B cell (primary cell): ENCODE data around the gene MSH5. TPM values are rescaled to one million over a fixed set of nuclear protein-coding genes. Genes with fewer than 3 reads are reported as not detected.

ENCODE experiments used
- ATAC-seq: fragments of 200-7000 bp; cut with Tn5 transposase; one replicate; pipeline ENCODE4 v1.10.0; 2021; ENCODE audit warnings: low read depth, mild to moderate bottlenecking, moderate number of reproducible peaks, moderate library complexity
- CTCF ChIA-PET: fragments of 350-600 bp; sonication (Branson Sonifier 250); formaldehyde crosslinking; loops from one replicate; lab custom pipeline; 2021; ENCODE audit warnings: antibody characterized with exemption, inconsistent platforms; lab: Charles Lee
- POLR2A ChIA-PET: fragments of 350-600 bp; sonication (Branson Sonifier 250); formaldehyde crosslinking; loops from one replicate; lab custom pipeline; 2021; ENCODE audit warnings: antibody characterized with exemption; lab: Charles Lee
- DNase-seq: peaks from one replicate; pipeline ENCODE4 v3.0.0; 2013
- H2AFZ ChIP-seq: 2 replicates; pipeline ENCODE4 v1.6.1; 2012; ENCODE audit warnings: mild to moderate bottlenecking, low read depth, low read length; ENCODE audit not compliant: insufficient read depth, poor library complexity, severe bottlenecking
- H3K27ac ChIP-seq, 2 donors: 1 replicate in 1 of 2; 2 replicates in 1 of 2; pipeline ENCODE4 v1.5.1; 2012 to 2013; ENCODE audit warnings: low read length in 2 of 2, mild to moderate bottlenecking in 2 of 2, moderate library complexity in 1 of 2
- H3K27me3 ChIP-seq, 4 experiments: fragments of 200-600 bp in 1 of 4; sonication (generic) in 1 of 4; replicated peaks in 1 of 4; 1 replicate in 2 of 4; 2 replicates in 2 of 4; pipeline versions ENCODE4 v1.6.1 to v1.7.0; 2013 to 2016; ENCODE audit warnings: low read length in 3 of 4, mild to moderate bottlenecking in 2 of 4, mixed read lengths in 1 of 4, moderate library complexity in 1 of 4; ENCODE audit not compliant: insufficient read depth in 4 of 4, control insufficient read depth in 3 of 4; ENCODE audit errors: control extremely low read depth in 1 of 4
- H3K36me3 ChIP-seq, 2 experiments: replicated peaks in 1 of 2; 1 replicate in 1 of 2; 2 replicates in 1 of 2; pipeline versions ENCODE4 v1.6.1 to v1.7.1; 2013; ENCODE audit warnings: low read length in 1 of 2; ENCODE audit not compliant: insufficient read depth in 2 of 2, control insufficient read depth in 1 of 2; ENCODE audit errors: control extremely low read depth in 1 of 2, extremely low read depth in 1 of 2
- H3K4me1 ChIP-seq, 2 donors: fragments of 200-600 bp in 1 of 2; sonication (generic) in 1 of 2; 1 replicate in 1 of 2; 2 replicates in 1 of 2; pipeline versions ENCODE4 v1.5.1 to v1.6.1; 2013 to 2017; ENCODE audit warnings: low read length in 2 of 2; ENCODE audit not compliant: control insufficient read depth in 2 of 2, insufficient read depth in 2 of 2
- H3K4me2 ChIP-seq: replicated peaks from 2 replicates; pipeline ENCODE3; 2012; ENCODE audit warnings: mild to moderate bottlenecking, low read depth, low read length; ENCODE audit not compliant: poor library complexity, severe bottlenecking
- H3K4me3 ChIP-seq, 5 experiments: fragments of 200-600 bp in 1 of 5; sonication (generic) in 1 of 5; 1 replicate in 3 of 5; 2 replicates in 2 of 5; pipeline versions ENCODE4 v1.5.1 to v1.7.0; 2011 to 2016; ENCODE audit warnings: low read length in 4 of 5, mild to moderate bottlenecking in 4 of 5, low read depth in 2 of 5, control low read depth in 1 of 5, moderate library complexity in 1 of 5; ENCODE audit not compliant: insufficient read depth in 1 of 5; ENCODE audit errors: control extremely low read depth in 1 of 5, extremely low read depth in 1 of 5
- H3K79me2 ChIP-seq: fragments of 200-600 bp; sonication (generic); one replicate; pipeline ENCODE4 v1.6.0; 2016; ENCODE audit warnings: low read length; ENCODE audit not compliant: control insufficient read depth, insufficient read depth
- H3K9ac ChIP-seq: fragments of 200-600 bp; sonication (generic); 2 replicates; pipeline ENCODE4 v1.6.1; 2017; ENCODE audit warnings: mild to moderate bottlenecking, low read length, moderate library complexity
- H3K9me3 ChIP-seq, 3 donors: one replicate each; pipeline versions ENCODE4 v1.6.1 to v1.7.1; 2013; ENCODE audit warnings: low read length in 2 of 3; ENCODE audit not compliant: control insufficient read depth in 2 of 3, insufficient read depth in 1 of 3; ENCODE audit errors: control extremely low read depth in 1 of 3
- H4K20me1 ChIP-seq: 2 replicates; pipeline ENCODE4 v1.6.0; 2012; ENCODE audit warnings: mild to moderate bottlenecking, low read length; ENCODE audit not compliant: insufficient read depth, control insufficient read depth, poor library complexity, severe bottlenecking
- H3K27ac Mint-ChIP-seq: one replicate; pipeline ENCODE4 v1.8.0; 2021; ENCODE audit warnings: mixed read lengths
- H3K27me3 Mint-ChIP-seq: one replicate; pipeline ENCODE4 v1.8.0; 2021; ENCODE audit warnings: mixed read lengths
- H3K4me1 Mint-ChIP-seq: one replicate; pipeline ENCODE4 v1.8.0; 2021; ENCODE audit warnings: mixed read lengths
- H3K4me3 Mint-ChIP-seq: one replicate; pipeline ENCODE4 v1.8.0; 2021; ENCODE audit warnings: mixed read lengths
- H3K9me3 Mint-ChIP-seq: one replicate; pipeline ENCODE4 v1.8.0; 2022; ENCODE audit warnings: mixed read lengths; ENCODE audit not compliant: insufficient read depth
- EZH2 ChIP-seq: IDR thresholded peaks from 2 replicates; pipeline ENCODE4 v1.6.1; 2012; ENCODE audit warnings: borderline replicate concordance, low read depth, mild to moderate bottlenecking, moderate library complexity, low read length; ENCODE audit not compliant: insufficient read depth, poor library complexity, severe bottlenecking
- WGBS: methylation state at CpG from one replicate; pipeline ENCODE4 v1.1.5; 2013; ENCODE audit warnings: missing lambda C conversion rate; ENCODE audit not compliant: insufficient coverage; 5-methylcytosine and 5-hydroxymethylcytosine counted together
- intact Hi-C: fragments of 100-400 bp; cut with micrococcal nuclease; formaldehyde crosslinking; loops from one replicate; pipeline ENCODE4 v1.10.0; 2022
- polyA plus RNA-seq: library from polyadenylated mRNA; depleted of rRNA; stranded (reverse); fragments of >200 nt; gene quantifications from 2 replicates; pipeline ENCODE4 v1.2.3, GENCODE V29; 2012
- total RNA-seq, 2 donors: library from RNA; stranded (reverse); fragments of 120-200 nt in 1 of 2; gene quantifications; 1 replicate in 1 of 2; 2 replicates in 1 of 2; pipeline versions ENCODE4 v1.2.3 to v1.2.4, GENCODE V29; 2013 to 2022
- TF ChIP-seq, protein P1 (sequence below): fragments of 200-600 bp; IDR thresholded peaks from one replicate; pipeline ENCODE4 v1.8.0; 2022; ENCODE audit warnings: antibody characterized with exemption, mild to moderate bottlenecking

MSH5 gene
- total and polyA plus RNA-seq, 2 donors (not counting 1 experiment from before 2014, with no cell fraction given), result 49.9 to 51.6 TPM

- peaks cover 80% of the 10 kb centered on the region for H3K4me1 Mint-ChIP-seq
- no peaks in the 10 kb centered on the region for H3K27me3 Mint-ChIP-seq
- no peak for TF ChIP-seq EZH2
- TF ChIP-seq, protein P1, sequence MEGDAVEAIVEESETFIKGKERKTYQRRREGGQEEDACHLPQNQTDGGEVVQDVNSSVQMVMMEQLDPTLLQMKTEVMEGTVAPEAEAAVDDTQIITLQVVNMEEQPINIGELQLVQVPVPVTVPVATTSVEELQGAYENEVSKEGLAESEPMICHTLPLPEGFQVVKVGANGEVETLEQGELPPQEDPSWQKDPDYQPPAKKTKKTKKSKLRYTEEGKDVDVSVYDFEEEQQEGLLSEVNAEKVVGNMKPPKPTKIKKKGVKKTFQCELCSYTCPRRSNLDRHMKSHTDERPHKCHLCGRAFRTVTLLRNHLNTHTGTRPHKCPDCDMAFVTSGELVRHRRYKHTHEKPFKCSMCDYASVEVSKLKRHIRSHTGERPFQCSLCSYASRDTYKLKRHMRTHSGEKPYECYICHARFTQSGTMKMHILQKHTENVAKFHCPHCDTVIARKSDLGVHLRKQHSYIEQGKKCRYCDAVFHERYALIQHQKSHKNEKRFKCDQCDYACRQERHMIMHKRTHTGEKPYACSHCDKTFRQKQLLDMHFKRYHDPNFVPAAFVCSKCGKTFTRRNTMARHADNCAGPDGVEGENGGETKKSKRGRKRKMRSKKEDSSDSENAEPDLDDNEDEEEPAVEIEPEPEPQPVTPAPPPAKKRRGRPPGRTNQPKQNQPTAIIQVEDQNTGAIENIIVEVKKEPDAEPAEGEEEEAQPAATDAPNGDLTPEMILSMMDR, result no peak
- peak overlapping the region; percentile 63 for H2AFZ ChIP-seq
- peaks cover 2 to 25% of the 10 kb centered on the region in 2 experiments for H3K36me3 ChIP-seq
- peak overlapping the region; percentile 91 for H3K27ac Mint-ChIP-seq
- H3K4me3 ChIP-seq, result peak overlapping the region; percentile 73 to 99 (median 87)
- no peaks in the 10 kb centered on the region for H3K27me3 ChIP-seq
- H3K4me2 ChIP-seq, result peak overlapping the region; percentile 82
- DNase-seq, result peak; percentile 36
- ATAC-seq, result no peak
- peak overlapping the region; percentile 81 to 96 for H3K27ac ChIP-seq
- CTCF ChIA-PET, result interaction anchor here (0.6 to 7.8 kb wide), 8 partner anchors 8 to 127 kb away, joined by 3 to 90 read pairs (median 22); partner anchors contain the start of genes DDAH2, LSM2 and NEU1
- WGBS, result 8% methylated on average over 7 of the region's 10 CpGs
- no peaks in the 10 kb centered on the region for H3K9me3 Mint-ChIP-seq
- peaks cover 53 to 57% of the 10 kb centered on the region in 2 donors for H3K4me1 ChIP-seq
- no peaks in the 10 kb centered on the region for H3K9me3 ChIP-seq
- H3K9ac ChIP-seq, result peak overlapping the region; percentile 91
- peak overlapping the region; percentile 100 for H3K4me3 Mint-ChIP-seq
- intact Hi-C loops, result loop anchor here (5.0 to 10.0 kb wide), 5 partner anchors 70 to 458 kb away; partner anchors contain the start of genes CSNK2B, DDX39B, DXO and EHMT2
- H4K20me1 ChIP-seq, result peaks cover 7% of the 10 kb centered on the region
- peaks cover 57% of the 10 kb centered on the region for H3K79me2 ChIP-seq
- POLR2A ChIA-PET, result interaction anchor here (0.8 to 3.1 kb wide), 6 partner anchors 9 to 91 kb away, joined by 4 to 16 read pairs (median 5); partner anchors contain the start of genes ABHD16A, BAG6, CSNK2B and HSPA1B
These were observed 3.0 kb upstream of the MSH5 start for GRCh38 chr6:31736768-31737314.
